IPS-20b (cell line): Measurements from ENCODE around the gene TBX1.

Experiments
- H3K27ac ChIP-seq: one replicate; pipeline ENCODE4 v1.5.1; 2013; ENCODE audit warnings: low read length
- H3K27me3 ChIP-seq: 2 replicates; pipeline ENCODE4 v1.6.1; 2013; ENCODE audit warnings: mild to moderate bottlenecking, low read length, inconsistent platforms; ENCODE audit not compliant: insufficient read depth
- H3K36me3 ChIP-seq: 2 replicates; pipeline ENCODE4 v1.6.1; 2013; ENCODE audit warnings: low read depth, mild to moderate bottlenecking, inconsistent platforms, low read length, moderate library complexity; ENCODE audit not compliant: insufficient read depth
- H3K4me1 ChIP-seq: 2 replicates; pipeline ENCODE4 v1.6.1; 2013; ENCODE audit warnings: mild to moderate bottlenecking, control low read depth, inconsistent platforms, low read length, moderate library complexity; ENCODE audit not compliant: insufficient read depth
- H3K4me3 ChIP-seq: 2 replicates; pipeline ENCODE4 v1.5.1; 2013; ENCODE audit warnings: mild to moderate bottlenecking, low read length, inconsistent platforms
- H3K9ac ChIP-seq: 2 replicates; pipeline ENCODE4 v1.6.1; 2013; ENCODE audit warnings: low read depth, mild to moderate bottlenecking, inconsistent platforms, low read length, moderate library complexity
- H3K9me3 ChIP-seq: 2 replicates; pipeline ENCODE4 v1.6.1; 2013; ENCODE audit warnings: mild to moderate bottlenecking, low read depth, low read length, inconsistent platforms; ENCODE audit not compliant: insufficient read depth

The TBX1 gene

DNA sequence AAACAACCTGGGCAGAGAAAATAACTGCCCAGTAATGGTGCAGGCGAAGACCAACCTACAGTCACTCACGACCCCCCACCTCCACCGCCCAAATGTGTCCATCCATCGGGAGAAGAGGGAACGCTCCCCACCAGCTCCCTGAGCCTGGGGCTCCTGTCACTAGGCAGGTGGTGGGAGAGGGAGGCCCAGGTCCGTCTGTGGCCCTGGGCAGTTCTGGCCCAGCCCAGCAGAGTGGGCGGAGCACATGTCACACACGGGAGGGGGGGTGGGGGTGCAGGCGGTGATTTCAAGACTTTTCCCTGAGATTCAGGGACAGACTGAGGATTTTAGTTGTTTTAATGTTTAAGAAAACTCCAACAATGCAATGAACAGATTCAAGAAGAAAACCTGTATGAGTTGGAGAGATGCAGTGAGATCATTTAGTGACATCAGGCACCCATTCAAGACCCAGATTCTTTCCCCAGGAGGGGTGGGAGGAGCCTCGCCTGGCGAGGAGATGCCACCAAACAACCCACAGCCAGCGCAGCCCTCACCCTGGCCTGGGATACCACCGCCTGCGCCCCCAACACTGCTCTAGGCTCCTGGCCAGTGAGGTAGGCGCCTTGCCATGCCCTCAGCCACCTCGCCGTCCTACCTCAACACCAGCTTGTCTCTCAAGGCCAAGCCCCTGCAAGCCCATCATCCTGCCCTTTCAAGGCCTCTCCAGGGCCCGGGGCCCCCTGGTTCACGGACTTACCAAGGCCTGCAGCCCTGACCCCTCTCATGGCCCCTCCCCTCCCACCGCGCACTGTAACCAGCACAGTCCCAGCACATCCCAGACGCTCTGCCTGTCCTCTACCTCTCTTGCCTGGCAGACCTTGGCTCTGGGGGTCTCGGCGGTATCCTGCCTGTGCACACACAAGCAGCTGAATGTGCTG, 36.8 kb downstream of the TBX1 start:
- Histone ChIP-seq H3K36me3 (no peaks in the 10 kb centered on the region), H3K9ac (no peak overlapping the region), H3K4me1 (no peaks in the 10 kb centered on the region), H3K27me3 (no peaks in the 10 kb centered on the region), H3K9me3 (no peaks in the 10 kb centered on the region), H3K27ac (no peak overlapping the region), H3K4me3 (no peak overlapping the region)

DNA sequence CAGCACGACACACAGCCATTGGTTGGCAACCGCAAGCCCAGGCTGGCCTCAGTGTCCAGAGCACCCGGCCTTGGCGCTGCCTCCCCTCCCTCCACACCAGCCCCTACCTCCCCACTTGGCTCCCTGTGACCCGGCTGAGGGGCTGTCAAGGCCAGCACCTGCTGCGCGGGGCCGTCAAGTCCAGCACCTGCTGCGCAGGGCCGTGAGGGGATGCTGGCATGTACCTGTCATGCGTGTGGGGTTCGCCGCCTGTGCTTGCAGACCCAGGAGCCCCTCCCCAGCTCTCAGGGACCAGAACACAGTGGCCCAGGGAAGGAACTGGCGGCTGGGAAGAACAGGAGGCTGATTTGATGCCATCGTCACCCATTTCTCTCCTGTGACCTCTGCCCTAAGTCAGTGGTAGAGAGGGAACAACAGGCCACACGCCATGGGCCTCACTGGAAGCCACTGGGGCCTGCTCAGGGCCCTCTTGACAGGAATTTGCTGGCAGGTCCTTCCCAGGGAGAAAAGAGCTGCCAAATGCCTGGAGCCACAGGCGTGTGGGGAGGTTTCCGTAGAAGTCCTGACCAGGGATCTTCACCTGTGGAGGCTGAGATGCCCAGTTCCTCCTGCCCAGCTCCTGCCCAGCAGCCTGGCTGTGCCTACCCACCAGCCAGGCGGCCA, 37.6 kb downstream of the TBX1 start:
- Histone ChIP-seq H3K9ac (no peak overlapping the region), H3K9me3 (no peaks in the 10 kb centered on the region), H3K4me3 (no peak overlapping the region), H3K27me3 (no peaks in the 10 kb centered on the region), H3K27ac (no peak overlapping the region), H3K36me3 (no peaks in the 10 kb centered on the region), H3K4me1 (no peaks in the 10 kb centered on the region)

DNA sequence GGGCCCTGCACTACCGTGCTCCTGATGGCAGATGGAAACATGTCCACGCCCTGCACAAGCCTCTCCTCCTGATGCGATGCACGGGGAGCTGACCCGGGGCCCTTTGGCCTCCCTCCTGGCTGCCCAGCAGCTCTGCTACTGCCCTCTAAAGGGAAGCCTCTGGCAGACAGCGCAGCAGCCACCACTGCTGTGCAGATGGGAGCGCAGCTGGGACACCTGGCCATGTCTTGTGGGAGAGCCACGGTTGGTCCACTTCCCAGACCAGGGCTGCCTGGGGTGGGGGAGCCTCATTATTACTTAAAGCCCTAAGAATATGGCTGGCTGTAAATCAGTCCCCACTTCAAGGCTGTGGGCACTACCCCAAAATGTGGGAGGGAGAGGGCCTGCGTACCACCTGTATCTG, 38.3 kb downstream of the TBX1 start:
- Histone ChIP-seq H3K36me3 (no peaks in the 10 kb centered on the region), H3K9me3 (no peaks in the 10 kb centered on the region), H3K4me1 (no peaks in the 10 kb centered on the region), H3K9ac (no peak overlapping the region), H3K27ac (no peak overlapping the region), H3K4me3 (no peak overlapping the region), H3K27me3 (no peaks in the 10 kb centered on the region)

GRCh38 chr22:19799322-19800190, 39.0 kb downstream of the TBX1 start:
- Histone ChIP-seq H3K4me3 (no peak overlapping the region), H3K9ac (no peak overlapping the region), H3K27ac (no peak overlapping the region), H3K27me3 (no peaks in the 10 kb centered on the region), H3K4me1 (no peaks in the 10 kb centered on the region), H3K9me3 (no peaks in the 10 kb centered on the region), H3K36me3 (no peaks in the 10 kb centered on the region)

GRCh38 chr22:19800306-19800705, 39.7 kb downstream of the TBX1 start:
- no peaks in the 10 kb centered on the region for H3K4me1 ChIP-seq
- H3K36me3 ChIP-seq, result no peaks in the 10 kb centered on the region
- no peak overlapping the region for H3K9ac ChIP-seq
- H3K9me3 ChIP-seq, result no peaks in the 10 kb centered on the region
- H3K4me3 ChIP-seq, result no peak overlapping the region
- no peak overlapping the region for H3K27ac ChIP-seq
- H3K27me3 ChIP-seq, result no peaks in the 10 kb centered on the region

- H3K9me3 ChIP-seq, result no peaks in the 10 kb centered on the region
- H3K4me3 ChIP-seq, result no peak overlapping the region
- H3K9ac ChIP-seq, result no peak overlapping the region
- H3K36me3 ChIP-seq, result no peaks in the 10 kb centered on the region
- no peaks in the 10 kb centered on the region for H3K27me3 ChIP-seq
- no peak overlapping the region for H3K27ac ChIP-seq
- H3K4me1 ChIP-seq, result no peaks in the 10 kb centered on the region
These were observed 40.2 kb downstream of the TBX1 start for GRCh38 chr22:19800761-19801244.

GRCh38 chr22:19801340-19802000, 40.9 kb downstream of the TBX1 start:
- Histone ChIP-seq H3K4me3 (no peak overlapping the region), H3K27ac (no peak overlapping the region), H3K9ac (no peak overlapping the region), H3K9me3 (no peaks in the 10 kb centered on the region), H3K27me3 (no peaks in the 10 kb centered on the region), H3K36me3 (no peaks in the 10 kb centered on the region), H3K4me1 (no peaks in the 10 kb centered on the region)

DNA sequence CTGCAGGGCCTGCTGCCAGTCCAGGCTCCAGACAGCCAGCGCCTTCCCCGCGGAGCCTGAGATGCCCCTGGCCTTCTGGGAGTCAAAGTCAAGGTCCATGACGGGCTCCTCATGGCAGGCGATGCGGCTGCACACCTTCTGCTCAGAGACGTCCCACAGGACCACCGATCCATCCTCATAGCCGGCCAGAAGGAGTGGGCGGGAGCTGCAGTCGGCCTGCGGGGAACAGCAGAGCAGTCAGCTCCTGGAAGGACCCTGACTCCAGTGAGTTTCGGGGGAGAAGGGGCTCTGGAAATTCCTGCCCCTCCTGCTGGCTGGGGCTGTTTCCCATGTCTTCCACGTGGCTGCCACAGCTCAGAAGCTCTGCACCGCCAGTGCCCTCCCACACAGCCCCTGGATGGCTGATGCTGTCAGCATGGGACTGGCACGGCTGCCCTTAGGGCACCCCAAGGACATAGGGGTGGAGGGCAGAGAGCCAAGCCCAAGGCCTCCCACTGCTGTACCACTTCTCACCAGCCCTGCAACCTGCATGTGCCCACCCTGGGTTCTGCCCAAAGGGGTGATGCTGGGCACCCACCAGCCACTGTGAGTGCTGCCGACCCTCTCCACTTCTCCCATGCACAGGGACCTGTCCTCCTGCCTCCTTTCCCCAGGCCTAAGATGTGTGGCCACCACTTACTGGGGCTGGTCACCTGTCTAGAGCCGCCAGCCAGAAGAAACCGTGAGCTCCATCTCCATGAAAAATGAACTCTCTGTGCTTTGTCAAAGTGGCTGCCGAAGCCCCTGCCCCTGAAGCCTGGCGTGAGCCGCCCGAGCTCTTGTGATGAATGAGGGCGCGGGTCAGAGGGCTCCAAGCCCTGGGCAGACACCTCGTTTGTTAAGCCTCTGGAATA, 41.7 kb downstream of the TBX1 start:
- Histone ChIP-seq H3K9ac (no peak overlapping the region), H3K36me3 (no peaks in the 10 kb centered on the region)

GRCh38 chr22:19802894-19803735, 42.5 kb downstream of the TBX1 start:
- H3K9ac ChIP-seq, result no peak overlapping the region
- no peaks in the 10 kb centered on the region for H3K9me3 ChIP-seq
- no peak overlapping the region for H3K27ac ChIP-seq
- H3K4me1 ChIP-seq, result no peaks in the 10 kb centered on the region
- no peak overlapping the region for H3K4me3 ChIP-seq
- H3K36me3 ChIP-seq, result no peaks in the 10 kb centered on the region
- no peaks in the 10 kb centered on the region for H3K27me3 ChIP-seq

More for the DNA sequence above, 41.7 kb downstream of the TBX1 start:
- Histone ChIP-seq H3K27me3 (no peaks in the 10 kb centered on the region), H3K27ac (no peak overlapping the region), H3K4me3 (no peak overlapping the region), H3K9me3 (no peaks in the 10 kb centered on the region), H3K4me1 (no peaks in the 10 kb centered on the region)

GRCh38 chr22:19803736-19804267, 43.2 kb downstream of the TBX1 start:
- Histone ChIP-seq H3K27ac (no peak overlapping the region), H3K9ac (no peak overlapping the region), H3K4me1 (no peaks in the 10 kb centered on the region), H3K9me3 (no peaks in the 10 kb centered on the region), H3K36me3 (no peaks in the 10 kb centered on the region), H3K4me3 (no peak overlapping the region), H3K27me3 (no peaks in the 10 kb centered on the region)
